ENCODE data around the gene GCHFR. TPM values are rescaled to one million over a fixed set of nuclear protein-coding genes. Genes with fewer than 3 reads are reported as not detected.

The GCHFR gene
- polyA plus RNA-seq, 3 donors, result 19.1 to 46.7 (median 45.9) TPM

GRCh38 chr15:40796041-40796440, 32.2 kb downstream of the GCHFR start:
- Histone ChIP-seq H4K20me1 (ENCODE audit: insufficient read depth, low read length) (peaks cover 26% of the 10 kb centered on the region), H3K79me2 (ENCODE audit: insufficient read depth, low read length) (peaks cover 32% of the 10 kb centered on the region), H3K27ac (ENCODE audit: low read depth in 1 of 2, low read length in 2 of 2) (peak overlapping the region in 1 of 2 donors; percentile 61), H3K4me2 (replicated peaks; ENCODE audit: extremely low read depth, low read length, poor library complexity, severe bottlenecking) (no peak overlapping the region), H3K9me3 (replicated peaks in 1 of 2; ENCODE audit: control insufficient read depth in 1 of 2, insufficient read depth in 1 of 2, low read length in 2 of 2) (no peaks in the 10 kb centered on the region), H3K9ac (ENCODE audit: insufficient read depth, low read length, poor library complexity, severe bottlenecking) (no peak overlapping the region), H3K4me1 (ENCODE audit: control insufficient read depth in 1 of 2, insufficient read depth in 2 of 2, low read length in 2 of 2) (peaks cover 12 to 19% of the 10 kb centered on the region in 2 donors), H3K4me3 (replicated peaks in 1 of 3; ENCODE audit: low read depth in 2 of 3, low read length in 3 of 3) (no peak overlapping the region), H3K27me3 (ENCODE audit: control insufficient read depth in 2 of 2, insufficient read depth in 2 of 2, low read length in 2 of 2) (no peaks in the 10 kb centered on the region), H3K36me3 (replicated peaks in 1 of 2; ENCODE audit: control insufficient read depth in 1 of 2, insufficient read depth in 2 of 2, low read length in 2 of 2) (peaks cover 4 to 38% of the 10 kb centered on the region in 2 donors), H2AFZ (ENCODE audit: insufficient read depth, low read depth, low read length, poor library complexity, severe bottlenecking) (no peak overlapping the region)
- no CpG with 5 or more reads among the region's 2 CpGs for WGBS (ENCODE audit: insufficient coverage)
- H3K9me3 Mint-ChIP-seq, result no peaks in the 10 kb centered on the region
- H3K4me3 Mint-ChIP-seq, result no peak overlapping the region
- peaks cover 32 to 53% of the 10 kb centered on the region in 2 donors for H3K36me3 Mint-ChIP-seq
- intact Hi-C loops (cut with micrococcal nuclease), result no loop called here
- TF ChIP-seq, protein P1, sequence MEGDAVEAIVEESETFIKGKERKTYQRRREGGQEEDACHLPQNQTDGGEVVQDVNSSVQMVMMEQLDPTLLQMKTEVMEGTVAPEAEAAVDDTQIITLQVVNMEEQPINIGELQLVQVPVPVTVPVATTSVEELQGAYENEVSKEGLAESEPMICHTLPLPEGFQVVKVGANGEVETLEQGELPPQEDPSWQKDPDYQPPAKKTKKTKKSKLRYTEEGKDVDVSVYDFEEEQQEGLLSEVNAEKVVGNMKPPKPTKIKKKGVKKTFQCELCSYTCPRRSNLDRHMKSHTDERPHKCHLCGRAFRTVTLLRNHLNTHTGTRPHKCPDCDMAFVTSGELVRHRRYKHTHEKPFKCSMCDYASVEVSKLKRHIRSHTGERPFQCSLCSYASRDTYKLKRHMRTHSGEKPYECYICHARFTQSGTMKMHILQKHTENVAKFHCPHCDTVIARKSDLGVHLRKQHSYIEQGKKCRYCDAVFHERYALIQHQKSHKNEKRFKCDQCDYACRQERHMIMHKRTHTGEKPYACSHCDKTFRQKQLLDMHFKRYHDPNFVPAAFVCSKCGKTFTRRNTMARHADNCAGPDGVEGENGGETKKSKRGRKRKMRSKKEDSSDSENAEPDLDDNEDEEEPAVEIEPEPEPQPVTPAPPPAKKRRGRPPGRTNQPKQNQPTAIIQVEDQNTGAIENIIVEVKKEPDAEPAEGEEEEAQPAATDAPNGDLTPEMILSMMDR (IDR thresholded peaks at IDR 0.05), result no peak
- peaks cover 24% of the 10 kb centered on the region for H3K4me1 Mint-ChIP-seq
- peak overlapping the region in 3 of 7 donors; percentile 10 to 69 (median 48) for H3K27ac Mint-ChIP-seq
- DNase-seq, result no peak
- H3K27me3 Mint-ChIP-seq (ENCODE audit: low read depth in 3 of 3), result no peaks in the 10 kb centered on the region

DNA sequence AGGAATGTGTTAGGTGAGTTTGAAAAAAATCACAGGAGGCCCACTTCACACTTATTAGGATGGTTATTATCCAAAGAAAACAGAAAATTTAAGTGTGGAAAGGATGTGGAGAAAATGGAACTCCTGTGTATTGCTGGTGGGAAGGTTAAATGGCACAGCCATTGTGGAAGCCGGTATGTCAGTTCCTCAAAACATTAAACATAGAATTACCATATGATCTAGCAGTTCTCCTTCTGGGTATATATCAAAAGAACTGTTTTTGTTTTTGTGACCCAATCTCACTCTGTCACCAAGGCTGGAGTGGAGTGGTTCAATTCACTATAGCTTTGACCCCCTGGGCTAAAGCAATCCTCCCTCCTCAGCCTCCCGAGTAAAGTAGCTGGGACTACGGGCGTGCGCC, 32.6 kb downstream of the GCHFR start:
- no peak overlapping the region for H3K9ac ChIP-seq (ENCODE audit: insufficient read depth, low read length, poor library complexity, severe bottlenecking)
- intact Hi-C loops (cut with micrococcal nuclease), result no loop called here
- peak overlapping the region; percentile 17 to 81 (median 69) for H3K27ac Mint-ChIP-seq

More for the DNA sequence above, 32.6 kb downstream of the GCHFR start:
- no peaks in the 10 kb centered on the region for H3K9me3 Mint-ChIP-seq
- DNase-seq, result peak in 1 of 3 donors; percentile 10
- 100% methylated on average over 1 of the region's 5 CpGs for WGBS (ENCODE audit: insufficient coverage)
- H4K20me1 ChIP-seq (ENCODE audit: insufficient read depth, low read length), result peaks cover 26% of the 10 kb centered on the region
- H3K27me3 Mint-ChIP-seq (ENCODE audit: low read depth in 3 of 3), result no peaks in the 10 kb centered on the region
- H3K4me1 Mint-ChIP-seq, result peaks cover 24% of the 10 kb centered on the region
- H3K79me2 ChIP-seq (ENCODE audit: insufficient read depth, low read length), result peaks cover 34% of the 10 kb centered on the region
- H3K36me3 Mint-ChIP-seq, result peaks cover 35 to 53% of the 10 kb centered on the region in 2 donors
- H2AFZ ChIP-seq (ENCODE audit: insufficient read depth, low read depth, low read length, poor library complexity, severe bottlenecking), result no peak overlapping the region
- H3K4me3 Mint-ChIP-seq, result no peak overlapping the region
- no peak overlapping the region for H3K4me2 ChIP-seq (replicated peaks; ENCODE audit: extremely low read depth, low read length, poor library complexity, severe bottlenecking)
- H3K36me3 ChIP-seq (replicated peaks in 1 of 2; ENCODE audit: control insufficient read depth in 1 of 2, insufficient read depth in 2 of 2, low read length in 2 of 2), result peaks cover 4 to 39% of the 10 kb centered on the region in 2 donors
- H3K27me3 ChIP-seq (ENCODE audit: control insufficient read depth in 2 of 2, insufficient read depth in 2 of 2, low read length in 2 of 2), result no peaks in the 10 kb centered on the region
- H3K4me3 ChIP-seq (replicated peaks in 1 of 3; ENCODE audit: low read depth in 2 of 3, low read length in 3 of 3), result no peak overlapping the region
- peak overlapping the region; percentile 27 to 61 for H3K27ac ChIP-seq (ENCODE audit: low read depth in 1 of 2, low read length in 2 of 2)
- TF ChIP-seq, protein P1 (IDR thresholded peaks at IDR 0.05), result no peak
- peaks cover 12 to 19% of the 10 kb centered on the region in 2 donors for H3K4me1 ChIP-seq (ENCODE audit: control insufficient read depth in 1 of 2, insufficient read depth in 2 of 2, low read length in 2 of 2)
- H3K9me3 ChIP-seq (replicated peaks in 1 of 2; ENCODE audit: control insufficient read depth in 1 of 2, insufficient read depth in 1 of 2, low read length in 2 of 2), result no peaks in the 10 kb centered on the region
